K562 (cell line): ENCODE data around the gene ALPP. TPM values are rescaled to one million over a fixed set of nuclear protein-coding genes. Genes with fewer than 3 reads are reported as not detected.

ENCODE experiments used
- polyA plus RNA-seq, 8 experiments: library from polyadenylated mRNA; depleted of rRNA in 4 of 8; stranded (reverse) in 5 of 8; unstranded in 3 of 8; fragments of >200 nt; fragmentation: Nextera tagmentation in 2 of 8; fragmentation: Illumina TruSeq in 1 of 8; extraction: Ambion mirVana in 2 of 8; extraction: Trizol in 1 of 8; gene quantifications; 2 replicates each; pipeline versions ENCODE4 v1.2.1 to v1.2.3, GENCODE V29; 2011 to 2014; ENCODE audit warnings: inconsistent platforms in 1 of 8, missing spikeins in 1 of 8
- total RNA-seq, 7 experiments: library from RNA; depleted of rRNA in 6 of 7; stranded (reverse); fragments of >200 nt in 6 of 7; fragmentation: Illumina TruSeq in 2 of 7; extraction: Trizol in 2 of 7; gene quantifications; 2 replicates each; pipeline versions ENCODE4 v1.2.1 to v1.2.3, GENCODE V29; 2011 to 2021; ENCODE audit warnings: low replicate concordance in 1 of 7
- TF ChIP-seq, protein P1 (sequence below), 2 experiments: fragments of 450-650 bp; formaldehyde crosslinking in 1 of 2; IDR thresholded peaks; 2 replicates each; pipeline versions ENCODE4 v1.4.0 to v1.6.1; 2014 to 2020; ENCODE audit warnings: mild to moderate bottlenecking in 2 of 2, borderline replicate concordance in 1 of 2, low read depth in 1 of 2

The ALPP gene
- total and polyA plus RNA-seq, 9 of the 15 experiments (the other 6 are each of a cell fraction or from before 2014, with no cell fraction given), result 0.03 TPM; not detected in 8

DNA sequence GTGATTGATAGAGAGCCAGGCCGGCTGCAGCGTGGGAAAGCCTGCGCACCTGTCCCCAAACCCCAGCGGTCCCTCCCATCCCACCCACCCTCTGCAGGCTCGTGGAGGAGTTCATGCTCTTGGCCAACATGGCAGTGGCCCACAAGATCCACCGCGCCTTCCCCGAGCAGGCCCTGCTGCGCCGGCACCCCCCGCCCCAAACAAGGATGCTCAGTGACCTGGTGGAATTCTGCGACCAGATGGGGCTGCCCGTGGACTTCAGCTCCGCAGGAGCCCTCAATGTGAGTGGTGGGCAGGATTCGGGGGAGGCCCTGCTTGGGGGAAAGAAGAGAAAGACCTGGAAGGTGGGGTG is 48.9 kb upstream of the ALPP start (continued):
- TF ChIP-seq, protein P1, sequence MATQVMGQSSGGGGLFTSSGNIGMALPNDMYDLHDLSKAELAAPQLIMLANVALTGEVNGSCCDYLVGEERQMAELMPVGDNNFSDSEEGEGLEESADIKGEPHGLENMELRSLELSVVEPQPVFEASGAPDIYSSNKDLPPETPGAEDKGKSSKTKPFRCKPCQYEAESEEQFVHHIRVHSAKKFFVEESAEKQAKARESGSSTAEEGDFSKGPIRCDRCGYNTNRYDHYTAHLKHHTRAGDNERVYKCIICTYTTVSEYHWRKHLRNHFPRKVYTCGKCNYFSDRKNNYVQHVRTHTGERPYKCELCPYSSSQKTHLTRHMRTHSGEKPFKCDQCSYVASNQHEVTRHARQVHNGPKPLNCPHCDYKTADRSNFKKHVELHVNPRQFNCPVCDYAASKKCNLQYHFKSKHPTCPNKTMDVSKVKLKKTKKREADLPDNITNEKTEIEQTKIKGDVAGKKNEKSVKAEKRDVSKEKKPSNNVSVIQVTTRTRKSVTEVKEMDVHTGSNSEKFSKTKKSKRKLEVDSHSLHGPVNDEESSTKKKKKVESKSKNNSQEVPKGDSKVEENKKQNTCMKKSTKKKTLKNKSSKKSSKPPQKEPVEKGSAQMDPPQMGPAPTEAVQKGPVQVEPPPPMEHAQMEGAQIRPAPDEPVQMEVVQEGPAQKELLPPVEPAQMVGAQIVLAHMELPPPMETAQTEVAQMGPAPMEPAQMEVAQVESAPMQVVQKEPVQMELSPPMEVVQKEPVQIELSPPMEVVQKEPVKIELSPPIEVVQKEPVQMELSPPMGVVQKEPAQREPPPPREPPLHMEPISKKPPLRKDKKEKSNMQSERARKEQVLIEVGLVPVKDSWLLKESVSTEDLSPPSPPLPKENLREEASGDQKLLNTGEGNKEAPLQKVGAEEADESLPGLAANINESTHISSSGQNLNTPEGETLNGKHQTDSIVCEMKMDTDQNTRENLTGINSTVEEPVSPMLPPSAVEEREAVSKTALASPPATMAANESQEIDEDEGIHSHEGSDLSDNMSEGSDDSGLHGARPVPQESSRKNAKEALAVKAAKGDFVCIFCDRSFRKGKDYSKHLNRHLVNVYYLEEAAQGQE (IDR thresholded peaks at IDR 0.05; ENCODE audit: borderline replicate concordance), result no peak
- TF ChIP-seq, protein P1 (CRISPR knock-in tag; IDR thresholded peaks at IDR 0.05; ENCODE audit: low read depth), result no peak
